Breast epithelium (tissue), 3 donors: ENCODE results near the gene DCAF15.

ENCODE experiments used
- POLR2A ChIP-seq: fragments of 450-650 bp; IDR thresholded peaks from one replicate; pipeline ENCODE4 v1.6.1; 2016; ENCODE audit warnings: antibody characterized with exemption, mild to moderate bottlenecking, moderate library complexity
- POLR2AphosphoS5 ChIP-seq, 3 donors: sonication (generic); formaldehyde crosslinking; IDR thresholded peaks; one replicate each; pipeline ENCODE4 v1.6.1; 2017; ENCODE audit warnings: antibody characterized with exemption in 3 of 3
- TF ChIP-seq, protein P1 (sequence below), 3 donors: fragments of 450-650 bp; IDR thresholded peaks; one replicate each; pipeline ENCODE4 v1.5.1; 2016 to 2017; ENCODE audit warnings: antibody characterized with exemption in 3 of 3, mild to moderate bottlenecking in 3 of 3, moderate library complexity in 3 of 3

DNA sequence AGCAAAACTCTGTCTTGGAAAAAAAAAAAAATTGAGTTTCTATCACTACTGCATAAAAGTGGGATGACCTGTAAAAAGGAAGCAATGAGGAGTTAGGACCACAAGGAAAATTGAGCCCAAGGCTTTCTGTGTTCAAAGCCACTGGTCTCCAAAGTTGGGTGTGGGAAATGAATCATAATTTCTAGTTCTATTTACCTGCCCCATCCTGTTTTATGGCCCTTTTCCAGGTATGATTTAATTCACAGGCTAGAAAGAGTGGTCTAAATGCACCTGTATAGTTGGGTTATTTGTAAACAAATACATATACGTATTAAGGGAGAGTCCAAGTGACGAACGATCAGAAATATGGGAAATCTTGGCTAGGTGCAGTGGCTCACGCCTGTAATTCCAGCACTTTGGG, 5.9 kb upstream of the DCAF15 start:
- no peak for TF ChIP-seq POLR2AphosphoS5 (IDR thresholded peaks at IDR 0.05)
- TF ChIP-seq, protein P1, sequence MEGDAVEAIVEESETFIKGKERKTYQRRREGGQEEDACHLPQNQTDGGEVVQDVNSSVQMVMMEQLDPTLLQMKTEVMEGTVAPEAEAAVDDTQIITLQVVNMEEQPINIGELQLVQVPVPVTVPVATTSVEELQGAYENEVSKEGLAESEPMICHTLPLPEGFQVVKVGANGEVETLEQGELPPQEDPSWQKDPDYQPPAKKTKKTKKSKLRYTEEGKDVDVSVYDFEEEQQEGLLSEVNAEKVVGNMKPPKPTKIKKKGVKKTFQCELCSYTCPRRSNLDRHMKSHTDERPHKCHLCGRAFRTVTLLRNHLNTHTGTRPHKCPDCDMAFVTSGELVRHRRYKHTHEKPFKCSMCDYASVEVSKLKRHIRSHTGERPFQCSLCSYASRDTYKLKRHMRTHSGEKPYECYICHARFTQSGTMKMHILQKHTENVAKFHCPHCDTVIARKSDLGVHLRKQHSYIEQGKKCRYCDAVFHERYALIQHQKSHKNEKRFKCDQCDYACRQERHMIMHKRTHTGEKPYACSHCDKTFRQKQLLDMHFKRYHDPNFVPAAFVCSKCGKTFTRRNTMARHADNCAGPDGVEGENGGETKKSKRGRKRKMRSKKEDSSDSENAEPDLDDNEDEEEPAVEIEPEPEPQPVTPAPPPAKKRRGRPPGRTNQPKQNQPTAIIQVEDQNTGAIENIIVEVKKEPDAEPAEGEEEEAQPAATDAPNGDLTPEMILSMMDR (IDR thresholded peaks at IDR 0.05), result no peak
- no peak for TF ChIP-seq POLR2A
